Stimulated activated effector memory CD8-positive, alpha-beta T cell treated with anti-CD3 and anti-CD28 coated beads, Interleukin-12 subunit alpha, Interleukin-12 subunit beta, amount 100 ng/mL, for 72 hours (primary cell): ENCODE data around the gene SSTR4.
"Not testable (repeated sequence)": the region's sequence is repeated elsewhere in the genome, so short reads cannot be mapped to it uniquely, and the experiment has no call there.

Experiments
- ATAC-seq: fragments of 150-1000 bp; cut with Tn5 transposase; 2 replicates; pipeline ENCODE4 v1.10.0; 2021
- DNase-seq, 2 donors: peaks; one replicate each; pipeline ENCODE4 v3.0.0; 2021 to 2022; ENCODE audit warnings: low spot score in 2 of 2
- H3K27ac Mint-ChIP-seq: one replicate; pipeline ENCODE4 v1.8.0; 2022; ENCODE audit warnings: mild to moderate bottlenecking, mixed read lengths
- H3K36me3 Mint-ChIP-seq: one replicate; pipeline ENCODE4 v1.8.0; 2022; ENCODE audit warnings: mild to moderate bottlenecking, mixed read lengths
- H3K4me1 Mint-ChIP-seq: one replicate; pipeline ENCODE4 v1.8.0; 2022; ENCODE audit warnings: mixed read lengths
- H3K4me3 Mint-ChIP-seq: one replicate; pipeline ENCODE4 v1.8.0; 2022; ENCODE audit warnings: mild to moderate bottlenecking, mixed read lengths
- H3K9me3 Mint-ChIP-seq: one replicate; pipeline ENCODE4 v1.8.0; 2022; ENCODE audit warnings: mixed read lengths

SSTR4 gene, protein sequence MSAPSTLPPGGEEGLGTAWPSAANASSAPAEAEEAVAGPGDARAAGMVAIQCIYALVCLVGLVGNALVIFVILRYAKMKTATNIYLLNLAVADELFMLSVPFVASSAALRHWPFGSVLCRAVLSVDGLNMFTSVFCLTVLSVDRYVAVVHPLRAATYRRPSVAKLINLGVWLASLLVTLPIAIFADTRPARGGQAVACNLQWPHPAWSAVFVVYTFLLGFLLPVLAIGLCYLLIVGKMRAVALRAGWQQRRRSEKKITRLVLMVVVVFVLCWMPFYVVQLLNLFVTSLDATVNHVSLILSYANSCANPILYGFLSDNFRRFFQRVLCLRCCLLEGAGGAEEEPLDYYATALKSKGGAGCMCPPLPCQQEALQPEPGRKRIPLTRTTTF

DNA sequence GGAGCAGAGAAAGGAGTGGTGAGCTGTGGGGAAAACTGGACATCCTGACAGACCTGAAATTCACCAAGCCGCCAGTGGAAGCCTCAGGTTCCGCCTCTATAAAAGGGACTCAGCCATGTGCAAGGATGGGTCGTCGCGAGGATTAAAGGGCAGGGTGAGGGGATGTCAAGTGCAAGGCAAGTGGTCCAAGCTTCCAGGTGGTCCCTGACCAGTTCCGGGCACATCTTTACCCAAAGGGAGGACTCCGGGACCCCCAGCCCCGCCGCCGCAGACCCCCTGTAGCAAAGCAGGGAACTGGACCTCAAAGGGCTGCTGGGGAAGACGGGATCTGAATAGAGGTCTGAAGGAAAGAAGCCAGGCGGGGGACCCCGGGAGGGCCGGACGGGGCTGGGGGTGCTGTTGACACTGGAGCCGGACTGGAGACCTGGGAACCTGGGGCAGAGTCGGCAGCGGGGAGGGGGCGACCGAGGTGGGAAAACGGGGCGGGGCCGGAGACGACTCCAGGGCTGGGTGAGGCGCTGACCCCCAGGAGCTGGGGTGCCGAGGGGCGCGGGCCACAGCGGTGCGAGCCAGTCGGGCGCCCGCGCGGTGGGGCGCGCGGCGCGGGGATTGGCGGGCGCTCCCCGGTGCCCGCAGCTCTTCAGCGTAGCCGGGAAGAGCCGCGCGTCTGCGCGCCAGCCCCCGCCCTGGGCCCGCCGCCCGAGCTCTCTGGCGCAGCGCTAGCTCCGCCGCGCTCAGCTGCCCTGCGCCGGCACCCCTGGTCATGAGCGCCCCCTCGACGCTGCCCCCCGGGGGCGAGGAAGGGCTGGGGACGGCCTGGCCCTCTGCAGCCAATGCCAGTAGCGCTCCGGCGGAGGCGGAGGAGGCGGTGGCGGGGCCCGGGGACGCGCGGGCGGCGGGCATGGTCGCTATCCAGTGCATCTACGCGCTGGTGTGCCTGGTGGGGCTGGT, at the start of gene SSTR4:
TSS of gene SSTR4 (plus strand) at position 592 of the 951 bp plus-strand sequence. CDS start at position 764, 172 bp downstream.
- Mint-ChIP-seq H3K9me3 (no peaks in the 10 kb centered on the region), H3K4me3 (no peak within 1 kb of the TSS), H3K27ac (no peak within 1 kb of the TSS), H3K36me3 (no peaks in the 10 kb centered on the region), H3K4me1 (no peaks in the 10 kb centered on the region)
- DNase-seq (no peak), ATAC-seq (no peak)

DNA sequence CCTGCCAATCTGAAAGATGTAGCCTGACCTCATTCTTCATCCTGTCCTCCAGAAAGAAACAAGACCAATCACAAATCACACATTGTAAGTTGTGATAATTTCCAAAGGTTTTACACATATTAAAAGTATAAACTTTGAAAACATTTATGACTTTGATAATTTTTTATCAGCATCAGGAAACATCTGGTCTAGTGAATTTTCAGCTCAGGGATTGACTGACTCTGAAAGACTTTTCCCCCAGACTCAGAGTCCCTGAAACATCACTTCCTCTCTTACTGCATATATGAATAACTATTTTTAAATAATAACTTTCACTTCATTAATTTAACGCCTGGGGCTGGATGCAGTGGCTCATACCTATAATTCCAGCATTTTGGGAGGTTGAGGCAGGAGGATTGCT, 48.5 kb upstream of the SSTR4 start:
- no peak for ATAC-seq
- no peak overlapping the region for H3K27ac Mint-ChIP-seq
- no peaks in the 10 kb centered on the region for H3K4me1 Mint-ChIP-seq
- H3K36me3 Mint-ChIP-seq = no peaks in the 10 kb centered on the region
- DNase-seq = no peak
- no peak overlapping the region for H3K4me3 Mint-ChIP-seq
- H3K9me3 Mint-ChIP-seq = no peaks in the 10 kb centered on the region

DNA sequence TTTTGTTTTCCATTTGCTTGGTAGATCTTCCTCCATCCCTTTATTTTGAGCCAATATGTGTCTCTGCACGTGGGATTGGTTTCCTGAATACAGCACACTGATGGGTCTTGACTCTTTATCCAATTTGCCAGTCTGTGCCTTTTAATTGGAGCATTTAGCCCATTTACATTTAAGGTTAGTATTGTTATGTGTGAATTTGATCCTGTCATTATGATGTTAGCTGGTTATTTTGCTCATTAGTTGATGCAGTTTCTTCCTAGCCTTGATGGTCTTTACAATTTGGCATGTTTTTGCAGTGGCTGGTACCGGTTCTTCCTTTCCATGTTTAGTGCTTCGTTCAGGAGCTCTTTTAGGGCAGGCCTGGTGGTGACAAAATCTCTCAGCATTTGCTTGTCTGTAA, 43.7 kb upstream of the SSTR4 start:
- not testable (repeated sequence) for H3K4me1 Mint-ChIP-seq, ATAC-seq, H3K4me3 Mint-ChIP-seq, H3K36me3 Mint-ChIP-seq, H3K9me3 Mint-ChIP-seq, DNase-seq, H3K27ac Mint-ChIP-seq

DNA sequence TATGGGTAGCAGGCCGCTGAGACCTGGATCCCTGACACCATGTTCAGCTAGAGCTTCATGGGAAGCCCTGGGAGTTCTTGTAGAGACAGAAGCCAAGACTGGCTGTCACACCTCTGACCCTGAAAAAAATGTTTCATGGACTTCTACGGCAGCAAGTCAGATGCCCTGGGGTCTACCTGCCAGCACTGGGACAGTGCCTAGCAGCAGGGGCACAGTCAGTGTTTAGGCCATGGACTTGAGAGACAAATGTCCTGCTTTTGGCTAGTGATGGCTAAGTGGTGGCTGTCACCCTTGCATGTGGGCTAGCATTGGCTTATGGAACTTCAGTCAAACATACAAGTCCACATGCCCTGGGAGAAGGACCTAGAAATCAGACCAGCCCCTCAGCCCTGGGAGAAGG, 41.3 kb upstream of the SSTR4 start:
- H3K9me3 Mint-ChIP-seq = peaks cover 4% of the 10 kb centered on the region

DNA sequence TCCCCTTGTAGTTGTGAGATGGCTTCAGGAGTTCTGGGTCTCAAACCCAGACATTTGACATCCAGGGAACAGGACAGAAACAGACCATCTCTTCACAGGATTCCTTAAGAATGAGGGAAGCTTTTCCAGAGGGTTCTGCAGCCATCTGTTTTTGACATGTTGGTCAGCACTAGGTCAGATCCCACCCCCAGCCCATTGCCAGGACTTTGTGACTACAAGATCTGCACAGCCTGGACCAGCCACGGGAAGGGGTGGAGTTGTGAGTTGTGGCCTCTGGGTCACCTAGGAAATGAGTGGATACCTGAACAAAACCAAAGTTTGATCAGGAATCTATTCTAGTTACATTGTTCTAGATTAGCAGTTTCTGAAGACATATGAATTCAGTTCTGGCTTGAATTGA, 39.2 kb upstream of the SSTR4 start:
- Mint-ChIP-seq H3K27ac (no peak overlapping the region), H3K4me1 (no peaks in the 10 kb centered on the region), H3K9me3 (peaks cover 4% of the 10 kb centered on the region), H3K36me3 (no peaks in the 10 kb centered on the region), H3K4me3 (no peak overlapping the region)
- no peak for DNase-seq
- no peak for ATAC-seq

More for the DNA sequence above, 41.3 kb upstream of the SSTR4 start:
- ATAC-seq (no peak), DNase-seq (no peak)
- no peaks in the 10 kb centered on the region for H3K36me3 Mint-ChIP-seq
- H3K27ac Mint-ChIP-seq = no peak overlapping the region
- H3K4me3 Mint-ChIP-seq = no peak overlapping the region
- no peaks in the 10 kb centered on the region for H3K4me1 Mint-ChIP-seq

DNA sequence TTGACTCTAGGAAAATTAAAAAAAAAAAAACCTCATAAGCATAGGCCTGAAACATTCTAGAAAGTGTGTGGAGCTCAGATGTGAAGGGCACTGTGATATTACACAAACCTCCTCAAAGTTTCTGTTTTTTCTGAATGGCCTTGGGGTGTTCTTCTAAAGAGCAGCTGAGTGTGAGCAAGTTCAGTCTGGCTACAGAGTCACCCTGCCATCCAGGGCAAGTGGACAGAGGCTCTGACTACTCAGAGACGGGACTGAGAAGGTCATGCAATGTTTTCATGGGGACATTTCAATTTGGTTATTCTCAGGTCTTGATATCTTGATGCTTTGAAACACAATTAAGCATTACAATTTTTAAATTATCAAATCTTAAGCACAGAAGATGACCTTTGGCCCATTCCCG, 36.6 kb upstream of the SSTR4 start:
- ATAC-seq (no peak), DNase-seq (no peak)
- no peaks in the 10 kb centered on the region for H3K9me3 Mint-ChIP-seq
- H3K27ac Mint-ChIP-seq = no peak overlapping the region
- no peaks in the 10 kb centered on the region for H3K4me1 Mint-ChIP-seq
- H3K4me3 Mint-ChIP-seq = no peak overlapping the region
- no peaks in the 10 kb centered on the region for H3K36me3 Mint-ChIP-seq

DNA sequence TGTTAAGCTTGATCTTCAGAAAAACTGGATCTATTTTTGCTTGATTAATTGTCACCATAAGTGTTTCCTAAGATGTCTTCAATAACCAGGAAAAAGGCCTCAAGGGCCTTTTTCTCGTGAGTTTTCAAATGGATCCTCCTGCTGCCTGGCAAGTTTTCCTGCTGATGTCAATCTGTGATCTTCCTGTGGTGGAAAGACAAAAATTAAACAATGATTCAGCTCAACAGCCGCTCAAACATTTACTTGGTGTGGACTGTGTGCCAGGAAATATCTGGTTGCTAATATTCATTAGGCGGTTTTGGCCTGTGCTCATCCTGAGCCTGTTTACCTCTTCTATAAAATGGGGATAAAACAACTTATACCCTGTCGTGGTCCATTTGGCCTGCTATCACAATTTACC, 35.4 kb upstream of the SSTR4 start:
- no peaks in the 10 kb centered on the region for H3K36me3 Mint-ChIP-seq
- ATAC-seq (no peak), DNase-seq (no peak)
- H3K4me3 Mint-ChIP-seq = no peak overlapping the region
- H3K27ac Mint-ChIP-seq = no peak overlapping the region
- no peaks in the 10 kb centered on the region for H3K4me1 Mint-ChIP-seq
- no peaks in the 10 kb centered on the region for H3K9me3 Mint-ChIP-seq

DNA sequence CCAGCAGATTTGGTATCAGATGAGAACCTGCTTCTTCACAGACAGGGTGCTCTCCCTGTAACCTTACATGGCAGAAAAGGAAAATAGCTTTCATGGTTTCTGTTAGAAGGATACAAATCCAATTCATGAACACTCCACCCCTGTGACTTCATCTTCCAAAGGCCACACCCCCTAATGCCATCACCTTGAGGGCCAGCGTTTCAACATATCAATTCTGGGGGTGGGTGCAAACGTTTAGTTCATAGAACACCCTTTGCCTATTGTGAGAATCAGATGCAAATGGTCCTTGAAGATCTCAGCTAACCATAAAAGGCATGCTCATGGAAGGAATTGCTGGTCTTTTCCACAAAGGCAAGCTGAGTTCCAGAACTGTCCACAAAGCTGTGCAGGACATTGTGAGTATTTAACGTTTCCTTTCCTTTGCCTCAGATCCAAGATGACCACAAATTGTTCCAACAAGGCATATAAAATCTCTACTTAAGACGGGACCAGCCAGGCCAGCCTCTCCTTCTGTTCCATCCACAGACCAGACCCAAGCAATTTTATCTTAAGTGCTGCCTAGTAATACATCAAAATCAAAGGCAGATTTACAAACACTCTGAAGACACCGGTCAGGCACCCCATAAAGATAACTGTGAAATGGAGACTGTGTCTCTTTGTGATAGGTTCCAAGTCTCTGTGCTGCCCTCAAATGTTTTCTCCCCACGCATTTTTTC, 34.7 kb upstream of the SSTR4 start:
- H3K9me3 Mint-ChIP-seq = no peaks in the 10 kb centered on the region
- no peak for DNase-seq
- H3K4me3 Mint-ChIP-seq = no peak overlapping the region
- no peaks in the 10 kb centered on the region for H3K4me1 Mint-ChIP-seq
- ATAC-seq = no peak
- no peak overlapping the region for H3K27ac Mint-ChIP-seq
- H3K36me3 Mint-ChIP-seq = no peaks in the 10 kb centered on the region

DNA sequence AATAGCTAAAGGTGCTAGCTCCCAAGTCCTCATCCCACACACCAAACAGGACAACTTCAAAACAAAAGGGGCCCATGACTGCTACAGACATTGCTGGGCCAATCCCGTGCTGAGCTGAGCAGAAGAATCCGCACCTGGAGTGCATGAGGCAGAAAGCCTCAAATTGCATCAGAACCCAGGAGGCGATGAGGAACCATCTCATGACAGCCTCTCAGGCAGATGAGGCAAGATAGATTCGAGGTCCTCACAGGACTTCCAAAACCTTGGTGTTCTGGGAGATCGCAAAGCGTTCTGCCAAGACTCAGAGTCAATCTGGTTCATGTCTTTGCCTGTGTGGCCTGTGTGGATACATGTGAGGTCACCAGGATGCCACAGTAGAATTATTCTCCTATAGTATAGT, 32.8 kb upstream of the SSTR4 start:
- H3K4me3 Mint-ChIP-seq = no peak overlapping the region
- H3K27ac Mint-ChIP-seq = no peak overlapping the region
- no peaks in the 10 kb centered on the region for H3K36me3 Mint-ChIP-seq
- ATAC-seq (no peak), DNase-seq (no peak)
- H3K9me3 Mint-ChIP-seq = no peaks in the 10 kb centered on the region
- H3K4me1 Mint-ChIP-seq = no peaks in the 10 kb centered on the region

DNA sequence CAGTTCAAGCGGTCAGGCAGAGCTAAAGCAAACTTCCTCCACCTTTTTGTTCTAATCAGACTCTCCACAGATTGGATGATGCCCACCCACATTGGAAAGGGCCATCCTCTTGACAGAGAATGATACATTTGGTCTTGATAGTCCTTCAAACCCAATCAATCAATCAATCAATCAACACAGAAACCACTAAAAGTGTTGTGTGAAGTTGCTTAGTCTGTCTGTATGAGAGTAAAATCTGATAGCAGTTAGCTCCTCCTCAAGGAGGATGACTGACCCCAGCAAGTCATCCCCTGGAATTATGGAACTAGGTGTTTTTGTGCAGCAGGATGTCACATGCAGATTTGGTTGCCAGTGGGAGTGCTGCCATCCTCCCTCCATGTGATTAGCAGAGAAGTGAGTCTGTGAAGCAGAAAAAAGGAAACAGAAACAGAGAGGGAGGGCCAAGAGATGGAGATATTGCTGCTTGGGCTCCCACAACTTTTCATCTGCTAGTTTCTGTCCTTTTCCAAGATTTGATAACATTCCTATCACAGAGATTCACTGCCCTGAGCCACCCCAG, 32.0 kb upstream of the SSTR4 start:
- H3K36me3 Mint-ChIP-seq = no peaks in the 10 kb centered on the region

DNA sequence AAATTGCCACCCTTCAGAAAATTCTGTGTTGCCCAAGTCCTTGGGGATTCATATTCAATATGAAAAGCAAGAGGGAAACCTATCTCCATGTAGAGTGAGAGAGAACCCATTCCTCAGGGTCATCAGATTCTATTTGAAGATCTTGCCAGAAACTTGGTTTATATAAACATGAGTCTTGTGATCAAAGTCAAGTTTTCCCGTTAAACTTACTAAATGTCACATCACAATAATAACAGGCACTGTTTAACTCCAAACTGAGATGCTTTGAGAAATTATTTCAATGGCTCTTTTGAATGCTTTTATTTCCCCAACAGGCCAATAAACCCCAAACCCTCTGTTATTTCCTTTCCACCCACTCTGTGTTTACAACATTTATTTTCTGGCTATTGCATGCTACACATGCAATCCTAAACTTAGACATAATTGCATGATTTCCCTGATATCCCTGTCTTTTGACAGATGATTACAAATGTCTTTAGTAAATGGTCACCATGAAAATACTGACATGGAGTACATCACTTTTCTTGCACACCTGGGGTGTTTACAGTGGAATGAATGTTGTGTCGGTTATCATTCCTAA, 31.1 kb upstream of the SSTR4 start:
- H3K9me3 Mint-ChIP-seq = no peaks in the 10 kb centered on the region
- no peaks in the 10 kb centered on the region for H3K36me3 Mint-ChIP-seq
- no peak for ATAC-seq
- H3K4me3 Mint-ChIP-seq = no peak overlapping the region
- no peak for DNase-seq
- no peaks in the 10 kb centered on the region for H3K4me1 Mint-ChIP-seq
- H3K27ac Mint-ChIP-seq = no peak overlapping the region

More for the DNA sequence above, 32.0 kb upstream of the SSTR4 start:
- DNase-seq (no peak), ATAC-seq (no peak)
- Mint-ChIP-seq H3K9me3 (no peaks in the 10 kb centered on the region), H3K27ac (no peak overlapping the region), H3K4me1 (no peaks in the 10 kb centered on the region), H3K4me3 (no peak overlapping the region)

DNA sequence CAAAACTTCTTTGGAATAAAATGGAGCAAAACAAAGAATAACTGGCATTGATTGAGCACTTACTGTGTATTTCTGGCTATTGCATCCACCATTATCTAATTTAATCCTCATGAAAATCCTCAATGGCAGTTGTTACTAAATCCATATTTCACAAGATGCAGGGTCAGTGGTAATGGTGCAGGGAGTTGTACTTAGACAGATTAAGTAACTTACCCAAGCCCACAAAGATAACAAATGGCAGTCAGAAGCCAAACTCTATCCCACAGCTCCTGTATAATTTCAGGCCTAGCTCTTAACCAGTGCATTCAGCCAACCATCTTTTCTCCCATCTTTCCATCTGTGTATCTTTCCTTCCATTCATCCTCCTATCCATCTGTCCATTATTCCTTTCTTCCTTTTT, 29.3 kb upstream of the SSTR4 start:
- ATAC-seq (no peak), DNase-seq (no peak)
- Mint-ChIP-seq H3K4me1 (no peaks in the 10 kb centered on the region), H3K9me3 (no peaks in the 10 kb centered on the region), H3K27ac (no peak overlapping the region), H3K36me3 (no peaks in the 10 kb centered on the region), H3K4me3 (no peak overlapping the region)

DNA sequence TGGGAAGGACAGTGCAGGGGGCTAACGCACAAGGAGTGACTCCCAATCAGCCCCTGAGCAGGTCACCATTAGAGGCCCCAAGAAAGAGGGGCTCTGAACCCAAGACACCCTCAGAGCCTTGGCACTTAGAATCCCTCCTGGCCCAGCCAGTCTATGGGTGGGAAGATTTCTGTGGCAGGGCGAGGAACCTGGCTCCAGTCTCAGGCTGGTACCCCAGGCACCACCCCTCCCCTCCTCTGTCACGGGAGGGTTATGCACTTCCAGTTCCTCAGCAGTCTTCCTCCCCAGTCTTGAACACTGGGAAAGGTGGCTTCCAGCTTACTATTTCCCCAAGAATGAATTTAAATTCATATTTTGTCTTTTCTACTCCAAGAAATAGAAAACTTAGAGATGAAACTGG, 27.6 kb upstream of the SSTR4 start:
- ATAC-seq (no peak), DNase-seq (no peak)
- H3K36me3 Mint-ChIP-seq = no peaks in the 10 kb centered on the region
- no peak overlapping the region for H3K27ac Mint-ChIP-seq
- no peaks in the 10 kb centered on the region for H3K9me3 Mint-ChIP-seq
- no peak overlapping the region for H3K4me3 Mint-ChIP-seq
- H3K4me1 Mint-ChIP-seq = no peaks in the 10 kb centered on the region

DNA sequence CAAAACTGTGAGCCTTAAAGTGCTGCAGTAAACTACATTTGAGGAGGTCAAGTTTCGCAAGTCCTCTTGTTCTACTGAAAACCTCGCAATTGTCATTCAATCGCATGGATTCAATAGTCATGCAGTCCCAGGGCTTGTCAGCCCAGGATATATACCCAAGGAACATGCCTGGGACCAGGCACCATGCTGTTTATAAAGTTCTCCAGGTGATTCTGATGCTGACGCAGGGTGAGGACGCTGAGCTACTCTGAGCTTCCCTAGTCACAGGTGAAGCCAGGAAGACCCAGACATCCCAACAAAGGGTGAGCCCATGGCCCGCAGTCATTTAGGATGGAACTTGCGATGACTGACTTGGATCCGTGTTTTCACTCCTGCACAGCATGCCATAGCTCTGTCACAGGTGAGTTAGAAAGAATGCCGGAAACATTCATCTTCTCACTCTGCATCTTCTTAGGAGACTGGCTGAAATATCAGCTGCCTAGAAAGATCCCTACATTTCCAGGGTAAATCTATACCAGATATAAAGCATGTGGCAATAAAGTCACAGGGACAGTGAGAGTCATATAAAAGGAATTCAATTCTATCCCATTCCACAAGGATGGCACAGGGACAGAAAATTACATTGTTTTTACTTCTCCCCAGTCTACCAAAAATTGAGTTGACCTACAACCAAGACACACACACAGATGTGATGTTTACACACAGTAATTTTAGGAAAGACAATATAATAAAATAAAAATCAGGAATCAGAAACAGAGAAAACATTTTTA, 27.0 kb upstream of the SSTR4 start:
- no peaks in the 10 kb centered on the region for H3K36me3 Mint-ChIP-seq
- DNase-seq = no peak
- no peaks in the 10 kb centered on the region for H3K9me3 Mint-ChIP-seq
- H3K4me1 Mint-ChIP-seq = no peaks in the 10 kb centered on the region
- no peak for ATAC-seq
- no peak overlapping the region for H3K27ac Mint-ChIP-seq
- H3K4me3 Mint-ChIP-seq = no peak overlapping the region
